Mammary microvascular endothelial cell (primary cell): ENCODE measurements around the gene AQP9. TPM values are rescaled to one million over a fixed set of nuclear protein-coding genes. Genes with fewer than 3 reads are reported as not detected.

ENCODE experiments used
- total RNA-seq: library from RNA; depleted of rRNA; stranded (reverse); fragments of >200 nt; gene quantifications from 2 replicates; pipeline ENCODE4 v1.2.3, GENCODE V29; 2015

AQP9 gene
- total RNA-seq: not detected in 2 replicates

GRCh38 chr15:58138106-58138505 is at the start of gene AQP9:
AQP9 (plus strand) TSS chr15:58138381; CDS start chr15:58138566, 185 bp downstream.

Other genes starting within 250 kb of the AQP9 start
- 2.3 and 9.2 TPM in 2 replicates for gene ALDH1A2, start 72.7 kb upstream of the AQP9 start, total RNA-seq